DOHH2 (cell line): ENCODE measurements around the gene SLC22A24.

Source experiments
- H3F3A ChIP-seq: fragments of 200-600 bp; sonication (generic), shearing (Covaris generic); 2 replicates; pipeline ENCODE4 v1.6.0; 2016; ENCODE audit warnings: antibody characterized with exemption, mild to moderate bottlenecking; ENCODE audit not compliant: control insufficient read depth, insufficient read depth
- H3K27ac ChIP-seq: fragments of 200-600 bp; sonication (generic); 2 replicates; pipeline ENCODE4 v1.5.1; 2014; ENCODE audit warnings: low read depth, mild to moderate bottlenecking, low read length, moderate library complexity
- H3K27me3 ChIP-seq: fragments of 200-600 bp; sonication (generic); 2 replicates; pipeline ENCODE4 v1.6.1; 2014; ENCODE audit warnings: mild to moderate bottlenecking, low read length, mixed read lengths; ENCODE audit not compliant: control insufficient read depth
- H3K36me3 ChIP-seq: fragments of 200-600 bp; sonication (generic); 2 replicates; pipeline ENCODE4 v1.6.1; 2014; ENCODE audit warnings: mild to moderate bottlenecking, low read length, moderate library complexity, mixed read lengths; ENCODE audit not compliant: control insufficient read depth
- H3K4me1 ChIP-seq: fragments of 200-600 bp; sonication (generic); 2 replicates; pipeline ENCODE4 v1.6.1; 2014; ENCODE audit warnings: mild to moderate bottlenecking, low read length, mixed read lengths; ENCODE audit not compliant: control insufficient read depth
- H3K4me2 ChIP-seq: fragments of 200-600 bp; sonication (generic); 2 replicates; pipeline ENCODE4 v1.6.0; 2014; ENCODE audit warnings: mild to moderate bottlenecking, low read length, moderate library complexity
- H3K4me3 ChIP-seq: fragments of 200-600 bp; sonication (generic); 2 replicates; pipeline ENCODE4 v1.5.1; 2014; ENCODE audit warnings: mild to moderate bottlenecking, low read length, mixed read lengths
- H3K79me2 ChIP-seq: fragments of 200-600 bp; sonication (generic); 2 replicates; pipeline ENCODE4 v1.6.1; 2014; ENCODE audit warnings: mild to moderate bottlenecking, low read length, mixed read lengths; ENCODE audit not compliant: control insufficient read depth
- H3K9me2 ChIP-seq: fragments of 200-600 bp; sonication (generic); replicated peaks from 2 replicates; pipeline ENCODE4 v1.6.1; 2014; ENCODE audit warnings: mild to moderate bottlenecking, low read length, mixed read lengths; ENCODE audit not compliant: control insufficient read depth
- H3K9me3 ChIP-seq: fragments of 200-600 bp; sonication (generic); 2 replicates; pipeline ENCODE4 v1.6.1; 2014; ENCODE audit warnings: antibody characterized with exemption, low read length, mixed read lengths; ENCODE audit not compliant: control insufficient read depth, insufficient read depth
- H4K20me1 ChIP-seq: fragments of 200-600 bp; sonication (generic); 2 replicates; pipeline ENCODE4 v1.6.0; 2014; ENCODE audit warnings: low read depth, mild to moderate bottlenecking, antibody characterized with exemption, low read length, moderate library complexity; ENCODE audit not compliant: control insufficient read depth, insufficient read depth
- EZH2phosphoT487 ChIP-seq: fragments of 200-600 bp; sonication (generic); IDR thresholded peaks from 2 replicates; pipeline ENCODE4 v1.6.1; 2017; ENCODE audit warnings: borderline replicate concordance, mild to moderate bottlenecking, antibody characterized with exemption, low read length, moderate library complexity, mixed read lengths
- TF ChIP-seq, protein P1 (sequence below): fragments of 200-600 bp; sonication (generic); IDR thresholded peaks from one replicate; pipeline ENCODE4 v1.5.1; 2014; ENCODE audit warnings: antibody characterized with exemption, mild to moderate bottlenecking, low read depth, low read length; ENCODE audit not compliant: poor library complexity, severe bottlenecking

The SLC22A24 gene

DNA sequence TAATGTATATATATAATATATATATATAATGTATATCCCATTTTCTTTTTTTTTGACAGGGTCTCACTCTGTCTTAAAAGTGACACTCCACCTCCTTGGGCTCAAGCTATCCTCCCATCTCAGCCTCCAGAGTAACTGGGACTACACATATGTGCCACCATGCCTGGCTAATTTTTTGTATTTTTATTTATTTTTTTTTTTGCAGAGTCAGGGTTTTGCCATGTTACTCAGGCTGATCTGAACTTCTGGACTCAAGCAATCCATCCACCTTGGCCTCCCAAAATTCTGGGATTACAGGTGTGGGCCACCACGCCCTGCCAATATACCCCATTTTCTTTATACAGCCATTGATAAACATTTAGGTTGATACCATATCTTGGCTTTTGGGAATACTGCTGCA, 33.9 kb upstream of the SLC22A24 start:
- Histone ChIP-seq H3K27ac (no peak overlapping the region), H3K9me2 (no peaks in the 10 kb centered on the region), H4K20me1 (no peaks in the 10 kb centered on the region), H3F3A (no peaks in the 10 kb centered on the region), H3K4me1 (no peaks in the 10 kb centered on the region), H3K9me3 (no peaks in the 10 kb centered on the region), H3K79me2 (no peaks in the 10 kb centered on the region), H3K27me3 (no peaks in the 10 kb centered on the region), H3K36me3 (no peaks in the 10 kb centered on the region), H3K4me3 (no peak overlapping the region), H3K4me2 (no peak overlapping the region)
- TF ChIP-seq, protein P1, sequence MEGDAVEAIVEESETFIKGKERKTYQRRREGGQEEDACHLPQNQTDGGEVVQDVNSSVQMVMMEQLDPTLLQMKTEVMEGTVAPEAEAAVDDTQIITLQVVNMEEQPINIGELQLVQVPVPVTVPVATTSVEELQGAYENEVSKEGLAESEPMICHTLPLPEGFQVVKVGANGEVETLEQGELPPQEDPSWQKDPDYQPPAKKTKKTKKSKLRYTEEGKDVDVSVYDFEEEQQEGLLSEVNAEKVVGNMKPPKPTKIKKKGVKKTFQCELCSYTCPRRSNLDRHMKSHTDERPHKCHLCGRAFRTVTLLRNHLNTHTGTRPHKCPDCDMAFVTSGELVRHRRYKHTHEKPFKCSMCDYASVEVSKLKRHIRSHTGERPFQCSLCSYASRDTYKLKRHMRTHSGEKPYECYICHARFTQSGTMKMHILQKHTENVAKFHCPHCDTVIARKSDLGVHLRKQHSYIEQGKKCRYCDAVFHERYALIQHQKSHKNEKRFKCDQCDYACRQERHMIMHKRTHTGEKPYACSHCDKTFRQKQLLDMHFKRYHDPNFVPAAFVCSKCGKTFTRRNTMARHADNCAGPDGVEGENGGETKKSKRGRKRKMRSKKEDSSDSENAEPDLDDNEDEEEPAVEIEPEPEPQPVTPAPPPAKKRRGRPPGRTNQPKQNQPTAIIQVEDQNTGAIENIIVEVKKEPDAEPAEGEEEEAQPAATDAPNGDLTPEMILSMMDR: no peak
- TF ChIP-seq EZH2phosphoT487: no peak

GRCh38 chr11:63165706-63166310, 21.8 kb upstream of the SLC22A24 start:
- Histone ChIP-seq H3K27ac (no peak overlapping the region), H3K9me3 (no peaks in the 10 kb centered on the region), H3K27me3 (peaks cover 6% of the 10 kb centered on the region; the same call in 1 of the 2 replicates), H3K4me2 (no peak overlapping the region), H3K9me2 (no peaks in the 10 kb centered on the region), H3K79me2 (no peaks in the 10 kb centered on the region), H3K36me3 (no peaks in the 10 kb centered on the region), H3K4me1 (no peaks in the 10 kb centered on the region), H3K4me3 (no peak overlapping the region), H3F3A (no peaks in the 10 kb centered on the region), H4K20me1 (no peaks in the 10 kb centered on the region)
- TF ChIP-seq, protein P1: no peak
- TF ChIP-seq EZH2phosphoT487: no peak

DNA sequence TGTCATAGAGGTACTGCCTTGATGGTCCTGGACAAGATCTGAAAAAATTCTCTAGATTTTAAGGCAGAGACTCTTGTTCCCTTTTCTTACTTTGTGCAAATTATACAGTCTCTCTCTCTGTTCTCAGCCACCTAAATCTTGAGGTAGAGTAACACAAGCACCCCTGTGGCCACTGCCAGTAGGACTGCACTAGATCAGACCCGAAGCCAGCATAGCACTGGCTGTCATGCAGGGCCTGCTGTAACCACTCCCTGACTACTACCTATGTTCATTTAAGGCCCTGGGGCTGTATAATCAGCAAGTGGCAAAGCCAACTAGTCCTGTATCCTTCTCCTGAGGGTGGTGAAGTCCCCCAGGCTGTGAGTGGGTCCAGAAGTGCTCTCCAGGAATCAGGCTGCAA, 11.8 kb upstream of the SLC22A24 start:
- TF ChIP-seq, protein P1: no peak
- TF ChIP-seq EZH2phosphoT487: no peak
- no peaks in the 10 kb centered on the region for H3F3A ChIP-seq
- H3K27ac ChIP-seq: no peak overlapping the region
- H3K79me2 ChIP-seq: no peaks in the 10 kb centered on the region
- H3K4me1 ChIP-seq: no peaks in the 10 kb centered on the region
- H3K27me3 ChIP-seq: peaks cover 5% of the 10 kb centered on the region; the same call in 1 of the 2 replicates
- H3K4me3 ChIP-seq: no peak overlapping the region
- H3K9me2 ChIP-seq: no peaks in the 10 kb centered on the region
- no peaks in the 10 kb centered on the region for H3K9me3 ChIP-seq
- no peak overlapping the region for H3K4me2 ChIP-seq
- H3K36me3 ChIP-seq: no peaks in the 10 kb centered on the region
- no peaks in the 10 kb centered on the region for H4K20me1 ChIP-seq
